ENCODE results near the gene MKS1. TPM values are rescaled to one million over a fixed set of nuclear protein-coding genes. Genes with fewer than 3 reads are reported as not detected.
A peak's percentile ranks its signal among the peaks of the same experiment; 100 is the strongest.

MKS1 gene
- polyA plus RNA-seq, 2 of the 4 experiments (the other 2 are of a cell fraction): 16.2 to 18.6 TPM

- TF ChIP-seq EHF (CRISPR knock-in tag; IDR thresholded peaks at IDR 0.05) (no peak), USF2 (IDR thresholded peaks at IDR 0.05) (no peak), SREBF2 (IDR thresholded peaks at IDR 0.05) (no peak), NPAS2 (CRISPR knock-in tag; IDR thresholded peaks at IDR 0.05; ENCODE audit: borderline replicate concordance) (no peak), HOXB13 (CRISPR knock-in tag; IDR thresholded peaks at IDR 0.05; ENCODE audit: low read depth) (no peak), NFE2L2 (conservative IDR thresholded peaks at IDR 0.05; ENCODE audit: low read length) (no peak), HES2 (IDR thresholded peaks at IDR 0.05) (no peak), PBX3 (IDR thresholded peaks at IDR 0.05) (no peak), HOXB5 (CRISPR knock-in tag; IDR thresholded peaks at IDR 0.05) (no peak)
- ChIA-PET CTCF (interaction anchor here (1.5 to 6.1 kb wide), 3 partner anchors 10 to 19 kb away, joined by 4 to 55 read pairs (median 9); no protein-coding TSS in a partner anchor), POLR2A (no interaction called here)
- no peak for FAIRE-seq
- peak in 1 of 2 experiments; percentile 23 for DNase-seq (ENCODE audit: low read depth in 1 of 2, low spot score in 1 of 2)
- peak in 1 of 2 experiments; percentile 39; a peak in 3 of 6 replicates for ATAC-seq
- no peaks in the 10 kb centered on the region for H3K9me3 ChIP-seq
- no peak overlapping the region for H3K4me3 ChIP-seq
- no peak overlapping the region for H3K27ac ChIP-seq
- H3K4me2 ChIP-seq: peak overlapping the region; percentile 12; the same call in 1 of the 3 replicates
- H3K4me1 ChIP-seq: peaks cover 12% of the 10 kb centered on the region; the same call in 2 of the 3 replicates
- 23% methylated on average over 12 of the region's 14 CpGs for WGBS (ENCODE audit: missing lambda C conversion rate)
These were observed 27.7 kb downstream of the MKS1 start for GRCh38 chr17:58191241-58191896.

- Histone ChIP-seq H3K4me2 (peak overlapping the region; percentile 52), H3K9me3 (no peaks in the 10 kb centered on the region), H3K27ac (no peak overlapping the region), H3K4me1 (peaks cover 12% of the 10 kb centered on the region; the same call in 2 of the 3 replicates), H3K4me3 (no peak overlapping the region)
- FAIRE-seq (no peak), DNase-seq (ENCODE audit: low read depth in 1 of 2, low spot score in 1 of 2) (peak; percentile 54 to 71), ATAC-seq (peak; percentile 62 to 71)
- WGBS (ENCODE audit: missing lambda C conversion rate): 35% methylated on average over 11 of the region's 11 CpGs
- POLR2A ChIA-PET: interaction anchor here (0.6 to 0.8 kb wide), 2 partner anchors 46 to 107 kb away, joined by 3 read pairs; no protein-coding TSS in a partner anchor
- CTCF ChIA-PET: interaction anchor here (0.6 to 6.1 kb wide), 5 partner anchors 11 to 683 kb away, joined by 3 to 55 read pairs (median 3); no protein-coding TSS in a partner anchor
- no peak for TF ChIP-seq HOXA7 (CRISPR knock-in tag; IDR thresholded peaks at IDR 0.05)
- no peak for TF ChIP-seq TP53 (CRISPR knock-in tag; IDR thresholded peaks at IDR 0.05)
- no peak for TF ChIP-seq REST (IDR thresholded peaks at IDR 0.05)
- no peak for TF ChIP-seq HMGXB4 (CRISPR knock-in tag; IDR thresholded peaks at IDR 0.05; ENCODE audit: borderline replicate concordance)
- TF ChIP-seq HDAC2 (IDR thresholded peaks at IDR 0.05): no peak
- TF ChIP-seq NFE2L2 (conservative IDR thresholded peaks at IDR 0.05; ENCODE audit: low read length): no peak
- TF ChIP-seq CBX2 (IDR thresholded peaks at IDR 0.05; ENCODE audit: borderline replicate concordance, low read depth): no peak
- no peak for TF ChIP-seq NR3C1 (IDR thresholded peaks at IDR 0.05)
- TF ChIP-seq ZNF302 (CRISPR knock-in tag; IDR thresholded peaks at IDR 0.05): no peak
- no peak for TF ChIP-seq E2F6 (IDR thresholded peaks at IDR 0.05; ENCODE audit: borderline replicate concordance, low read depth)
- no peak for TF ChIP-seq ELK1 (IDR thresholded peaks at IDR 0.05; ENCODE audit: low read depth, low read length)
- no peak for TF ChIP-seq USF2 (IDR thresholded peaks at IDR 0.05)
- no peak for TF ChIP-seq FOSL2 (IDR thresholded peaks at IDR 0.05)
- TF ChIP-seq FOSL2 (CRISPR knock-in tag; IDR thresholded peaks at IDR 0.05): no peak
- TF ChIP-seq POLR2A (IDR thresholded peaks at IDR 0.05; ENCODE audit: low read length): no peak
- no peak for TF ChIP-seq HES2 (IDR thresholded peaks at IDR 0.05)
- TF ChIP-seq ZFP36 (IDR thresholded peaks at IDR 0.05; ENCODE audit: borderline replicate concordance, partially characterized antibody): no peak
These were observed 29.5 kb downstream of the MKS1 start for GRCh38 chr17:58189436-58190146.
